Mononuclear cell (primary cell): Measurements from ENCODE around the gene DCAF6. TPM values are rescaled to one million over a fixed set of nuclear protein-coding genes. Genes with fewer than 3 reads are reported as not detected.

Source experiments
- H3K27me3 ChIP-seq: 2 replicates; pipeline ENCODE4 v1.6.0; 2011; ENCODE audit warnings: low read length, control low read depth; ENCODE audit not compliant: insufficient read depth
- H3K4me1 ChIP-seq: 2 replicates; pipeline ENCODE4 v1.5.1; 2011; ENCODE audit warnings: mild to moderate bottlenecking, low read length, control low read depth; ENCODE audit not compliant: insufficient read depth
- H3K4me3 ChIP-seq: 2 replicates; pipeline ENCODE4 v1.5.1; 2011; ENCODE audit warnings: mild to moderate bottlenecking, low read length, moderate library complexity
- H3K9me3 ChIP-seq: 2 replicates; pipeline ENCODE4 v1.5.1; 2011; ENCODE audit warnings: low read depth, mild to moderate bottlenecking, control low read depth, low read length
- total RNA-seq: library from RNA; depleted of rRNA; stranded (reverse); fragments of >200 nt; gene quantifications from one replicate; pipeline ENCODE4 v1.2.3, GENCODE V29; 2012

The DCAF6 gene
- total RNA-seq, 1 donor: 15.1 TPM

GRCh38 chr1:168089326-168089978, 153.0 kb downstream of the DCAF6 start:
- H3K4me3 ChIP-seq: no peak overlapping the region
- no peaks in the 10 kb centered on the region for H3K27me3 ChIP-seq
- H3K9me3 ChIP-seq: no peaks in the 10 kb centered on the region
- H3K4me1 ChIP-seq: peaks cover 6% of the 10 kb centered on the region

GRCh38 chr1:168089979-168090337, 153.5 kb downstream of the DCAF6 start:
- H3K27me3 ChIP-seq: no peaks in the 10 kb centered on the region
- peaks cover 3% of the 10 kb centered on the region for H3K4me1 ChIP-seq
- H3K4me3 ChIP-seq: no peak overlapping the region
- H3K9me3 ChIP-seq: no peaks in the 10 kb centered on the region

- Histone ChIP-seq H3K27me3 (no peaks in the 10 kb centered on the region), H3K4me3 (no peak overlapping the region), H3K9me3 (no peaks in the 10 kb centered on the region), H3K4me1 (no peaks in the 10 kb centered on the region)
These were observed 153.9 kb downstream of the DCAF6 start for GRCh38 chr1:168090395-168090794.

GRCh38 chr1:168091063-168091462, 154.6 kb downstream of the DCAF6 start:
- no peaks in the 10 kb centered on the region for H3K9me3 ChIP-seq
- H3K4me1 ChIP-seq: no peaks in the 10 kb centered on the region
- no peaks in the 10 kb centered on the region for H3K27me3 ChIP-seq
- no peak overlapping the region for H3K4me3 ChIP-seq

GRCh38 chr1:168091720-168092550, 155.5 kb downstream of the DCAF6 start:
- no peaks in the 10 kb centered on the region for H3K4me1 ChIP-seq
- no peaks in the 10 kb centered on the region for H3K27me3 ChIP-seq
- H3K4me3 ChIP-seq: no peak overlapping the region
- H3K9me3 ChIP-seq: no peaks in the 10 kb centered on the region

GRCh38 chr1:168092566-168093355, 156.3 kb downstream of the DCAF6 start:
- Histone ChIP-seq H3K9me3 (no peaks in the 10 kb centered on the region), H3K4me1 (no peaks in the 10 kb centered on the region), H3K27me3 (no peaks in the 10 kb centered on the region), H3K4me3 (no peak overlapping the region)

GRCh38 chr1:168093616-168094015, 157.1 kb downstream of the DCAF6 start:
- Histone ChIP-seq H3K4me3 (no peak overlapping the region), H3K9me3 (no peaks in the 10 kb centered on the region), H3K27me3 (no peaks in the 10 kb centered on the region), H3K4me1 (no peaks in the 10 kb centered on the region)

- H3K27me3 ChIP-seq: no peaks in the 10 kb centered on the region
- H3K9me3 ChIP-seq: no peaks in the 10 kb centered on the region
- H3K4me3 ChIP-seq: no peak overlapping the region
- H3K4me1 ChIP-seq: no peaks in the 10 kb centered on the region
These were observed 159.0 kb downstream of the DCAF6 start for GRCh38 chr1:168095476-168095875.

GRCh38 chr1:168096296-168097165, 160.0 kb downstream of the DCAF6 start:
- Histone ChIP-seq H3K4me1 (no peaks in the 10 kb centered on the region), H3K9me3 (no peaks in the 10 kb centered on the region), H3K27me3 (no peaks in the 10 kb centered on the region), H3K4me3 (no peak overlapping the region)

- Histone ChIP-seq H3K27me3 (no peaks in the 10 kb centered on the region), H3K9me3 (no peaks in the 10 kb centered on the region), H3K4me1 (no peaks in the 10 kb centered on the region), H3K4me3 (no peak overlapping the region)
These were observed 161.5 kb downstream of the DCAF6 start for GRCh38 chr1:168097921-168098528.

GRCh38 chr1:168098534-168099320, 162.2 kb downstream of the DCAF6 start:
- Histone ChIP-seq H3K4me1 (no peaks in the 10 kb centered on the region), H3K27me3 (no peaks in the 10 kb centered on the region)

GRCh38 chr1:168099337-168099801, 162.9 kb downstream of the DCAF6 start:
- Histone ChIP-seq H3K4me1 (no peaks in the 10 kb centered on the region), H3K4me3 (no peak overlapping the region), H3K27me3 (no peaks in the 10 kb centered on the region), H3K9me3 (no peaks in the 10 kb centered on the region)

More at GRCh38 chr1:168098534-168099320, 162.2 kb downstream of the DCAF6 start:
- Histone ChIP-seq H3K9me3 (no peaks in the 10 kb centered on the region), H3K4me3 (no peak overlapping the region)

- H3K4me1 ChIP-seq: no peaks in the 10 kb centered on the region
- no peaks in the 10 kb centered on the region for H3K9me3 ChIP-seq
- no peak overlapping the region for H3K4me3 ChIP-seq
- no peaks in the 10 kb centered on the region for H3K27me3 ChIP-seq
These were observed 164.0 kb downstream of the DCAF6 start for GRCh38 chr1:168100315-168101002.
